SU-DHL-6 (cell line): Measurements from ENCODE around the gene TCF7L1.

Experiments
- H2AFZ ChIP-seq: fragments of 200-600 bp; sonication (generic); 2 replicates; pipeline ENCODE4 v1.6.1; 2014; ENCODE audit warnings: low read depth, mild to moderate bottlenecking, moderate library complexity, mixed read lengths, antibody characterized with exemption, low read length; ENCODE audit not compliant: severe bottlenecking
- H3F3A ChIP-seq: fragments of 200-600 bp; shearing (Covaris generic); 2 replicates; pipeline ENCODE4 v1.6.0; 2016; ENCODE audit warnings: antibody characterized with exemption, mild to moderate bottlenecking; ENCODE audit not compliant: insufficient read depth
- H3K27ac ChIP-seq: fragments of 200-600 bp; sonication (generic); 2 replicates; pipeline ENCODE4 v1.5.1; 2016; ENCODE audit warnings: low read depth, mild to moderate bottlenecking, low read length, moderate library complexity, mixed read lengths
- H3K27me3 ChIP-seq: fragments of 200-600 bp; sonication (generic), shearing (Covaris generic); 2 replicates; pipeline ENCODE4 v1.6.0; 2014; ENCODE audit warnings: mild to moderate bottlenecking, low read length
- H3K36me3 ChIP-seq: fragments of 200-600 bp; sonication (generic); 2 replicates; pipeline ENCODE4 v1.6.1; 2014; ENCODE audit warnings: mild to moderate bottlenecking, low read length, mixed read lengths
- H3K4me2 ChIP-seq: fragments of 300-600, 200-600 bp; shearing (Covaris generic), sonication (generic); 2 replicates; pipeline ENCODE4 v1.6.0; 2014; ENCODE audit warnings: low read length, low read depth, mild to moderate bottlenecking; ENCODE audit not compliant: poor library complexity, severe bottlenecking
- H3K4me3 ChIP-seq: fragments of 200-600 bp; sonication (generic); 2 replicates; pipeline ENCODE4 v1.5.1; 2014; ENCODE audit warnings: antibody characterized with exemption, low read length, mild to moderate bottlenecking, mixed read lengths; ENCODE audit not compliant: insufficient read depth, poor library complexity, severe bottlenecking
- H3K79me2 ChIP-seq: fragments of 200-600 bp; sonication (generic); 2 replicates; pipeline ENCODE4 v1.6.1; 2014; ENCODE audit warnings: mild to moderate bottlenecking, low read length, moderate library complexity; ENCODE audit not compliant: insufficient read depth
- H3K9ac ChIP-seq: fragments of 200-600 bp; sonication (generic); 2 replicates; pipeline ENCODE4 v1.7.0; 2014; ENCODE audit warnings: mild to moderate bottlenecking, low read length
- H3K9me2 ChIP-seq: fragments of 200-600 bp; sonication (generic); replicated peaks from 2 replicates; pipeline ENCODE4 v1.6.1; 2014; ENCODE audit warnings: low read length; ENCODE audit not compliant: insufficient read depth
- H3K9me3 ChIP-seq: fragments of 200-600 bp; sonication (generic); 2 replicates; pipeline ENCODE4 v1.6.1; 2014; ENCODE audit warnings: low read length, mixed read lengths; ENCODE audit not compliant: insufficient read depth
- H4K20me1 ChIP-seq: fragments of 200-600 bp; sonication (generic); 2 replicates; pipeline ENCODE4 v1.6.1; 2014; ENCODE audit warnings: low read depth, mild to moderate bottlenecking, antibody characterized with exemption, low read length, moderate library complexity, mixed read lengths
- CTCF ChIP-seq: fragments of 200-600 bp; sonication (generic); IDR thresholded peaks from one replicate; pipeline ENCODE4 v1.5.1; 2017; ENCODE audit warnings: antibody characterized with exemption, mild to moderate bottlenecking, low read length, moderate library complexity; ENCODE audit not compliant: insufficient read depth, poor library complexity, severe bottlenecking
- EZH2phosphoT487 ChIP-seq: fragments of 200-600 bp; sonication (generic), shearing (Covaris generic); conservative IDR thresholded peaks from 2 replicates; pipeline ENCODE4 v1.6.1; 2018; ENCODE audit warnings: mild to moderate bottlenecking, antibody characterized with exemption, low read length, moderate library complexity, mixed read lengths

The TCF7L1 gene

DNA sequence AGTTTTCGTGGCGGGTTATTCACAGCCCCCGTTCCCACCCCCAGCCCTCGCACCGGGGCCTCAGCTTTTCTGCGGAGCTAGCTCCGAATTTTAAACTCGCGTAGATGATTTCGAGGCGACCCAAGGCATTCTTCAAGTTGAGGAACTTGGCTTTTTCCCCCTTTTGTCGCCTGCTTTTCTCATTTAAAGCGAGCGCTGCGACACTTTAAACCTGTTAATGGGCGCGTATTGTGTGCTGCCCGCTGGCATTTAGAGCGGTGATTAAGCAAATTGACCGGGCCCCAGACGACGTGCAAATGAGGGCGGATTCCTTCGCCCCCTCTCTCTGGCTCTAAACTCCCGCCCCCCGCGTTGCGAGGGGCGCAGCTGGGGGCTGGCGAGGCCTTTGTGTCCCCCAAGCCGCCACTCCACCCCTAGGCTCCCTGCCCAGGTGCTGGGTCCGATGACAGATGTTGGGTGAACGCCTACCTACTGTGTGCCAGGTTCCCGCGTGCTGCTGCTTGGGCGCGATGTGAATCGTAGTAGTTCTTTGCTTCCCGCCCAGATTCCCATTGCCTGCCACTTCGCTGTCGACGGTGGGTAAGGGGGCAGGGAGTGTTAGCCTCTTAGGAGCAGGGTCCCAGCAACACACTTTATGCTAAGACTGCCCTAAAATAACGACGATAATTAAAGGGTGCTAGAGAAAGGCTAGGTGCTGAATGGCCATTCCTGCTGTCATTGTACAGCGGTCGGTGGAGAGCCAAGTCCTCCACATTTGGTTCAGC is 1.9 kb downstream of the TCF7L1 start:
- no peaks in the 10 kb centered on the region for H3K79me2 ChIP-seq
- no peak overlapping the region for H3K4me2 ChIP-seq
- no peak overlapping the region for H3K4me3 ChIP-seq
- TF ChIP-seq EZH2phosphoT487 (no peak), CTCF (no peak)
- no peaks in the 10 kb centered on the region for H3F3A ChIP-seq
- H3K9ac ChIP-seq: no peak overlapping the region
- H3K27me3 ChIP-seq: no peaks in the 10 kb centered on the region
- H3K9me3 ChIP-seq: no peaks in the 10 kb centered on the region
- H3K9me2 ChIP-seq: no peaks in the 10 kb centered on the region
- no peaks in the 10 kb centered on the region for H4K20me1 ChIP-seq
- H2AFZ ChIP-seq: no peak overlapping the region
- H3K27ac ChIP-seq: no peak overlapping the region
- no peaks in the 10 kb centered on the region for H3K36me3 ChIP-seq

GRCh38 chr2:85135660-85135914 is 2.4 kb downstream of the TCF7L1 start:
- Histone ChIP-seq H3K27me3 (no peaks in the 10 kb centered on the region), H3K9me2 (no peaks in the 10 kb centered on the region), H4K20me1 (no peaks in the 10 kb centered on the region), H2AFZ (no peak overlapping the region), H3K9ac (no peak overlapping the region), H3K4me3 (no peak overlapping the region), H3K36me3 (no peaks in the 10 kb centered on the region), H3K4me2 (no peak overlapping the region), H3K79me2 (no peaks in the 10 kb centered on the region), H3K27ac (no peak overlapping the region), H3K9me3 (no peaks in the 10 kb centered on the region), H3F3A (no peaks in the 10 kb centered on the region)
- no peak for TF ChIP-seq EZH2phosphoT487
- no peak for TF ChIP-seq CTCF

GRCh38 chr2:85137156-85137555 is 4.0 kb downstream of the TCF7L1 start:
- no peak overlapping the region for H3K4me3 ChIP-seq
- no peaks in the 10 kb centered on the region for H3K9me2 ChIP-seq
- H3K9ac ChIP-seq: no peak overlapping the region
- H3K79me2 ChIP-seq: no peaks in the 10 kb centered on the region
- no peaks in the 10 kb centered on the region for H3F3A ChIP-seq
- H3K4me2 ChIP-seq: no peak overlapping the region
- no peaks in the 10 kb centered on the region for H4K20me1 ChIP-seq
- no peaks in the 10 kb centered on the region for H3K36me3 ChIP-seq
- no peak overlapping the region for H2AFZ ChIP-seq
- H3K9me3 ChIP-seq: no peaks in the 10 kb centered on the region
- no peak overlapping the region for H3K27ac ChIP-seq
- TF ChIP-seq CTCF: no peak
- no peak for TF ChIP-seq EZH2phosphoT487
- no peaks in the 10 kb centered on the region for H3K27me3 ChIP-seq
